ENCODE measurements around the gene NLE1. TPM values are rescaled to one million over a fixed set of nuclear protein-coding genes. Genes with fewer than 3 reads are reported as not detected.

NLE1 gene
- total RNA-seq, 1 experiment from 2014 or later, result 14.1 TPM

GRCh38 chr17:35167666-35168065 lies 25.6 kb upstream of the NLE1 start:
- Histone ChIP-seq H3K27ac (ENCODE audit: low read length) (no peak overlapping the region), H4K20me1 (ENCODE audit: insufficient read depth, low read depth, low read length) (no peaks in the 10 kb centered on the region), H3K4me2 (ENCODE audit: low read depth, low read length, poor library complexity, severe bottlenecking) (no peak overlapping the region), H2AFZ (ENCODE audit: low read length) (no peak overlapping the region), H3K36me3 (ENCODE audit: insufficient read depth, low read length) (no peaks in the 10 kb centered on the region), H3K27me3 (ENCODE audit: low read length) (no peaks in the 10 kb centered on the region), H3K4me1 (ENCODE audit: low read length) (no peaks in the 10 kb centered on the region), H3K79me2 (ENCODE audit: low read length) (no peaks in the 10 kb centered on the region), H3K9me3 (ENCODE audit: low read length) (no peaks in the 10 kb centered on the region), H3K4me3 (ENCODE audit: low read length) (no peak overlapping the region), H3K9me2 (replicated peaks; ENCODE audit: insufficient read depth, low read length) (no peaks in the 10 kb centered on the region), H3K9ac (ENCODE audit: low read length) (no peak overlapping the region)
- no peak for DNase-seq

GRCh38 chr17:35167046-35167445 lies 24.9 kb upstream of the NLE1 start:
- Histone ChIP-seq H3K9me3 (ENCODE audit: low read length) (no peaks in the 10 kb centered on the region), H3K4me1 (ENCODE audit: low read length) (no peaks in the 10 kb centered on the region), H3K9ac (ENCODE audit: low read length) (no peak overlapping the region), H3K79me2 (ENCODE audit: low read length) (no peaks in the 10 kb centered on the region), H3K27ac (ENCODE audit: low read length) (no peak overlapping the region), H3K27me3 (ENCODE audit: low read length) (no peaks in the 10 kb centered on the region), H3K36me3 (ENCODE audit: insufficient read depth, low read length) (no peaks in the 10 kb centered on the region), H4K20me1 (ENCODE audit: insufficient read depth, low read depth, low read length) (no peaks in the 10 kb centered on the region), H2AFZ (ENCODE audit: low read length) (no peak overlapping the region), H3K9me2 (replicated peaks; ENCODE audit: insufficient read depth, low read length) (no peaks in the 10 kb centered on the region), H3K4me2 (ENCODE audit: low read depth, low read length, poor library complexity, severe bottlenecking) (no peak overlapping the region), H3K4me3 (ENCODE audit: low read length) (no peak overlapping the region)
- DNase-seq, result no peak

DNA sequence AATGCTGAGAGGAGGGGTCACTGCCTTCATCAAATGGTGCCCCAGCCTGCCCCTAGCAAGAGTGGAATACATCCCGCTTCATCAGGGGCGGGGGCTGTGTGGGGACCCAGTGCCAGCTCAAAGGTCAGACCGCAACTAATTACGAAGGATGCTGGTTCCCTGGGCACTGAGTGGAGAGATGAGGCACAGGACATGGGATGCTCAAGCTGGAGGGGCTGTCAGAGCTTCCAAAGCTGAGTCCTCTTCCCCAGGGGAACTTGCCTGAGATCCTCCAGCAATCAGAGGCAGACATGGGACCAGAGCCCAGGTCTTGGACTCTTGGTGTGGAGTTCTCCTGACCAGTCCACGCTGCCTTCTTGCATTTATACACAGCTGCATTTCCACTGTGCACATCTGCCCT lies 24.4 kb upstream of the NLE1 start:
- no peak overlapping the region for H3K9ac ChIP-seq (ENCODE audit: low read length)
- no peaks in the 10 kb centered on the region for H3K9me2 ChIP-seq (replicated peaks; ENCODE audit: insufficient read depth, low read length)
- H3K27ac ChIP-seq (ENCODE audit: low read length), result no peak overlapping the region
- no peak overlapping the region for H2AFZ ChIP-seq (ENCODE audit: low read length)
- H3K79me2 ChIP-seq (ENCODE audit: low read length), result no peaks in the 10 kb centered on the region
- no peaks in the 10 kb centered on the region for H3K9me3 ChIP-seq (ENCODE audit: low read length)
- no peaks in the 10 kb centered on the region for H3K4me1 ChIP-seq (ENCODE audit: low read length)
- H3K4me3 ChIP-seq (ENCODE audit: low read length), result no peak overlapping the region
- H3K36me3 ChIP-seq (ENCODE audit: insufficient read depth, low read length), result no peaks in the 10 kb centered on the region
- H3K4me2 ChIP-seq (ENCODE audit: low read depth, low read length, poor library complexity, severe bottlenecking), result no peak overlapping the region
- H4K20me1 ChIP-seq (ENCODE audit: insufficient read depth, low read depth, low read length), result no peaks in the 10 kb centered on the region
- no peak for DNase-seq
- no peaks in the 10 kb centered on the region for H3K27me3 ChIP-seq (ENCODE audit: low read length)

DNA sequence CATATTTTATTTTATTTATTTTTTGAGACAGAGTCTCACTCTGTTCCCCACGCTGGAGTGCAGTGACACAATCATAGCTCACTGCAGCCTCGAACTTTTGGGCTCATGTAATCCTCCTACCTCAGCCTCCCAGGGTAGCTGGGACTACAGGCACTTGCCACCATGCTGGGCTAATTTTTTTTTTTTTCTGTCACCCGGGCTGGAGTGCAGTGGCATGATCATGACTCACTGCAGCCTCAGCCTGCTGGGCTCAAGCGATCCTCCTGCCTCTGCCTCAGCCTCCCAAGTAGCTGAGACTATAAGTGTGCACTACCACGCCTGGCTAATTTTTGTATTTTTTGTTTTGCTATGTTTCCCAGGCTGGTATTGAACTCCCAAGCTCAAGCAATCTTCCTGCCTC lies 22.6 kb upstream of the NLE1 start:
- Histone ChIP-seq H4K20me1 (ENCODE audit: insufficient read depth, low read depth, low read length) (no peaks in the 10 kb centered on the region), H3K9me2 (replicated peaks; ENCODE audit: insufficient read depth, low read length) (no peaks in the 10 kb centered on the region), H3K79me2 (ENCODE audit: low read length) (no peaks in the 10 kb centered on the region), H3K4me3 (ENCODE audit: low read length) (no peak overlapping the region), H2AFZ (ENCODE audit: low read length) (no peak overlapping the region), H3K4me2 (ENCODE audit: low read depth, low read length, poor library complexity, severe bottlenecking) (no peak overlapping the region), H3K36me3 (ENCODE audit: insufficient read depth, low read length) (no peaks in the 10 kb centered on the region), H3K27ac (ENCODE audit: low read length) (no peak overlapping the region), H3K9me3 (ENCODE audit: low read length) (no peaks in the 10 kb centered on the region), H3K9ac (ENCODE audit: low read length) (no peak overlapping the region), H3K27me3 (ENCODE audit: low read length) (no peaks in the 10 kb centered on the region), H3K4me1 (ENCODE audit: low read length) (no peaks in the 10 kb centered on the region)
- no peak for DNase-seq

GRCh38 chr17:35163886-35164285 lies 21.8 kb upstream of the NLE1 start:
- H3K9me2 ChIP-seq (replicated peaks; ENCODE audit: insufficient read depth, low read length), result no peaks in the 10 kb centered on the region
- no peak overlapping the region for H3K9ac ChIP-seq (ENCODE audit: low read length)
- no peaks in the 10 kb centered on the region for H3K4me1 ChIP-seq (ENCODE audit: low read length)
- H3K4me2 ChIP-seq (ENCODE audit: low read depth, low read length, poor library complexity, severe bottlenecking), result no peak overlapping the region
- H3K27me3 ChIP-seq (ENCODE audit: low read length), result no peaks in the 10 kb centered on the region
- no peak overlapping the region for H3K27ac ChIP-seq (ENCODE audit: low read length)
- no peaks in the 10 kb centered on the region for H3K79me2 ChIP-seq (ENCODE audit: low read length)
- no peaks in the 10 kb centered on the region for H3K9me3 ChIP-seq (ENCODE audit: low read length)
- no peak overlapping the region for H3K4me3 ChIP-seq (ENCODE audit: low read length)
- no peak for DNase-seq
- no peaks in the 10 kb centered on the region for H4K20me1 ChIP-seq (ENCODE audit: insufficient read depth, low read depth, low read length)
- H3K36me3 ChIP-seq (ENCODE audit: insufficient read depth, low read length), result no peaks in the 10 kb centered on the region
- H2AFZ ChIP-seq (ENCODE audit: low read length), result no peak overlapping the region

DNA sequence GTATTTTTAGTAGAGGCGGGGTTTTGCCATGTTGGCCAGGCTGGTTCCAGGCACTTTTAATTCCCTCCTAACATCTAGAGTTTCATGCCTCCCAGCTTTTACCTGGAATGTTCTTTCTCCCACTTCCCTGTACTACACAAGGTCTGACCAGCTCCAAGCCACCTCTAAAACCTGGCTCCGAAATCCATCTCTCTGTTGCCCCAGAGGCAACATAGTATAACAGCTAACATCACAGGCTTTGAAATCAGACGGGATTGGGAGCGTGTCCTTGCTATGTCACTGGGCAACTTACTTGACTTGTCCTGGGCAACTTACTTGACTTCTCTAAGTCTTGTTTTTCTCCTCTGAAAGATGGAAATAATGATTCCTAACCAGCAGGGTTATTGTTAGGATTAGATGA lies 20.7 kb upstream of the NLE1 start:
- DNase-seq, result no peak
- Histone ChIP-seq H3K27ac (ENCODE audit: low read length) (no peak overlapping the region), H3K27me3 (ENCODE audit: low read length) (no peaks in the 10 kb centered on the region), H3K9ac (ENCODE audit: low read length) (no peak overlapping the region), H3K4me1 (ENCODE audit: low read length) (no peaks in the 10 kb centered on the region), H3K79me2 (ENCODE audit: low read length) (no peaks in the 10 kb centered on the region), H2AFZ (ENCODE audit: low read length) (no peak overlapping the region), H3K9me2 (replicated peaks; ENCODE audit: insufficient read depth, low read length) (no peaks in the 10 kb centered on the region), H3K4me3 (ENCODE audit: low read length) (no peak overlapping the region), H3K9me3 (ENCODE audit: low read length) (no peaks in the 10 kb centered on the region), H4K20me1 (ENCODE audit: insufficient read depth, low read depth, low read length) (no peaks in the 10 kb centered on the region), H3K4me2 (ENCODE audit: low read depth, low read length, poor library complexity, severe bottlenecking) (no peak overlapping the region), H3K36me3 (ENCODE audit: insufficient read depth, low read length) (no peaks in the 10 kb centered on the region)

DNA sequence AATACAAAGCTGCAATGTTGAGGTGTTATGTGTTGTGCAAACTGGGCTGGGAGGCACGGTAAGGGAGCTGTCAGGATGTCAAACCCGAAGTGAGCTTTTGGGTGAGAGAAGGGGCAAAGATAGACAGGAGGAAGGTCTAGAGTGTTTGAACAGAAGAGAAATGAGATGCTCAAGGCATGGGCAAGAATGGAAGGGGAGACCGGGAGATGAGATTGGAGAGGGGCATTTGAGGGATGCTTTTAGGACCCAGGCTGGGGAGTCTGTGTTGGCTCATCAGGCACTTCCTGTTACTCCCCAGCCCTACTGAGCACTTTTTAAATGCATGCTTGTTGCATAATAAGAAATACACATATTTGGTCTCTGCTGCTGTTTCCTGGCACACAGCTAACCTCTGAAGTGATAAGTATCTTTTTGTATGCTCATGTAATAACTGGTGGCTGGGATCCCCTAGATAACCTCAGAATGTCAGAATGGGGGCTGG lies 19.2 kb upstream of the NLE1 start:
- Histone ChIP-seq H3K9me2 (replicated peaks; ENCODE audit: insufficient read depth, low read length) (no peaks in the 10 kb centered on the region), H3K4me2 (ENCODE audit: low read depth, low read length, poor library complexity, severe bottlenecking) (no peak overlapping the region), H3K36me3 (ENCODE audit: insufficient read depth, low read length) (no peaks in the 10 kb centered on the region), H3K9ac (ENCODE audit: low read length) (no peak overlapping the region), H3K4me1 (ENCODE audit: low read length) (no peaks in the 10 kb centered on the region), H2AFZ (ENCODE audit: low read length) (no peak overlapping the region), H3K4me3 (ENCODE audit: low read length) (no peak overlapping the region), H3K27me3 (ENCODE audit: low read length) (no peaks in the 10 kb centered on the region), H4K20me1 (ENCODE audit: insufficient read depth, low read depth, low read length) (no peaks in the 10 kb centered on the region), H3K79me2 (ENCODE audit: low read length) (no peaks in the 10 kb centered on the region), H3K27ac (ENCODE audit: low read length) (no peak overlapping the region), H3K9me3 (ENCODE audit: low read length) (no peaks in the 10 kb centered on the region)
- no peak for DNase-seq

DNA sequence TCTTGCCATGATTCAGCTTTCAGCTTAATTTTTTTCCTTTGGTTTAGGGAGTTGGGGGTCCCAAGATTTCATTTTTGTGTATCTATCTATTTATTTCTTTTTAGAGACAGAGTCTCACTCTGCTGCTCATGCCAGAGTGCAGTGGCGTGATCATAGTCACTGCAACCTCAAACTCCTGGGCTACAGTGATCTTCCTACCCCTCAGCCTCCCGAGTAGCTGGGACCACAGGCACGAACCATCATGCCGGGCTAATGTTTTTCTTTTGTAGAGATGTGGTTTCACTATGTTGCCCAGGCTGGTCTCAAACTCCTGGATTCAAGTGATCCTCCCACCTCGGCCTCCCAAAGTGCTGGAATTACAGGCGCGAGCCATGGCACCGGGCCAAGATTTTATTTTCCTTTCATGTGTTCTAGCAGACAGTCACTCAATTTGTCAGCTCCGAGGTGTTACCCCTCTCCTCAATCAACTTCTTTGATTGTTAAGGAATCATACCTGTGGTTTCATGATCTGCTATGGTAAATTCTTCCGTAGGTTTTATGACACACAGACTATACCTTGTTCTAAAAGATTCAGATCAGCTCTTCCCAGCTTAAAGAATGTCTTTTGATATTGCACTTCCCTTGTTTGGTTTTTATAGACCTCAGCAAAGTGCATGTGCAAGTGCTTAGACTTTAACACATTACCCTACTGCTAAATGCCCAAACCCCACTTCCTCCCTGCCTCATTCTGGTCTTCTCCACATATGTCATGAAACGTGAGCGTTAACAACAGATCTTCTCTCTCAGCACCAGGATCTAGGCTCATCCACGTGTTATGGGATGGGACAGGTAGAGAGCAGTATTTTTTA lies 18.5 kb upstream of the NLE1 start:
- Histone ChIP-seq H3K27ac (ENCODE audit: low read length) (no peak overlapping the region), H4K20me1 (ENCODE audit: insufficient read depth, low read depth, low read length) (no peaks in the 10 kb centered on the region), H3K4me3 (ENCODE audit: low read length) (no peak overlapping the region), H3K9me3 (ENCODE audit: low read length) (no peaks in the 10 kb centered on the region), H3K27me3 (ENCODE audit: low read length) (no peaks in the 10 kb centered on the region), H3K9me2 (replicated peaks; ENCODE audit: insufficient read depth, low read length) (no peaks in the 10 kb centered on the region), H3K79me2 (ENCODE audit: low read length) (no peaks in the 10 kb centered on the region), H3K4me2 (ENCODE audit: low read depth, low read length, poor library complexity, severe bottlenecking) (no peak overlapping the region), H3K9ac (ENCODE audit: low read length) (no peak overlapping the region), H3K4me1 (ENCODE audit: low read length) (no peaks in the 10 kb centered on the region), H3K36me3 (ENCODE audit: insufficient read depth, low read length) (no peaks in the 10 kb centered on the region), H2AFZ (ENCODE audit: low read length) (no peak overlapping the region)
- no peak for DNase-seq
